ENCODE measurements around the gene PCDHGC3. TPM values are rescaled to one million over a fixed set of nuclear protein-coding genes. Genes with fewer than 3 reads are reported as not detected.

The PCDHGC3 gene
- total RNA-seq, 1 donor = 59.4 TPM

- H2AFZ ChIP-seq (ENCODE audit: low read length) = no peak overlapping the region
- no peaks in the 10 kb centered on the region for H3K9me3 ChIP-seq (ENCODE audit: low read depth, low read length)
- no peak for TF ChIP-seq CTCF (IDR thresholded peaks at IDR 0.05; ENCODE audit: extremely low read depth, low read depth, low read length)
Observed at GRCh38 chr5:141504216-141504615, 28.4 kb downstream of the PCDHGC3 start.

GRCh38 chr5:141506381-141507155, 30.8 kb downstream of the PCDHGC3 start:
- TF ChIP-seq CTCF (IDR thresholded peaks at IDR 0.05; ENCODE audit: extremely low read depth, low read depth, low read length) = no peak
- Histone ChIP-seq H3K9me3 (ENCODE audit: low read depth, low read length) (no peaks in the 10 kb centered on the region), H3K4me3 (ENCODE audit: insufficient read depth, low read length) (no peak overlapping the region), H2AFZ (ENCODE audit: low read length) (no peak overlapping the region), H3K4me2 (ENCODE audit: insufficient read depth, low read length) (no peak overlapping the region), H3K36me3 (ENCODE audit: insufficient read depth, low read length) (peaks cover 35% of the 10 kb centered on the region), H3K4me1 (ENCODE audit: insufficient read depth, low read length) (peaks cover 29% of the 10 kb centered on the region), H3K27ac (ENCODE audit: low read depth, low read length) (peak overlapping the region; percentile 87), H4K20me1 (ENCODE audit: insufficient read depth, low read length) (no peaks in the 10 kb centered on the region), H3K27me3 (ENCODE audit: insufficient read depth, low read length) (no peaks in the 10 kb centered on the region), H3K79me2 (ENCODE audit: insufficient read depth, low read length) (peaks cover 18% of the 10 kb centered on the region)
- DNase-seq (ENCODE audit: insufficient read length, low spot score, missing footprints) = no peak

More at GRCh38 chr5:141504216-141504615, 28.4 kb downstream of the PCDHGC3 start:
- H3K4me3 ChIP-seq (ENCODE audit: insufficient read depth, low read length) = no peak overlapping the region
- H3K4me2 ChIP-seq (ENCODE audit: insufficient read depth, low read length) = no peak overlapping the region
- peaks cover 23% of the 10 kb centered on the region for H3K36me3 ChIP-seq (ENCODE audit: insufficient read depth, low read length)
- H4K20me1 ChIP-seq (ENCODE audit: insufficient read depth, low read length) = no peaks in the 10 kb centered on the region
- H3K79me2 ChIP-seq (ENCODE audit: insufficient read depth, low read length) = peaks cover 13% of the 10 kb centered on the region
- DNase-seq (ENCODE audit: insufficient read length, low spot score, missing footprints) = no peak
- H3K27ac ChIP-seq (ENCODE audit: low read depth, low read length) = no peak overlapping the region
- no peaks in the 10 kb centered on the region for H3K27me3 ChIP-seq (ENCODE audit: insufficient read depth, low read length)
- peaks cover 21% of the 10 kb centered on the region for H3K4me1 ChIP-seq (ENCODE audit: insufficient read depth, low read length)

- peak overlapping the region; percentile 62 for H3K4me3 ChIP-seq (ENCODE audit: insufficient read depth, low read length)
- peaks cover 15% of the 10 kb centered on the region for H3K79me2 ChIP-seq (ENCODE audit: insufficient read depth, low read length)
- peaks cover 38% of the 10 kb centered on the region for H3K4me1 ChIP-seq (ENCODE audit: insufficient read depth, low read length)
- H3K27me3 ChIP-seq (ENCODE audit: insufficient read depth, low read length) = no peaks in the 10 kb centered on the region
- no peaks in the 10 kb centered on the region for H3K9me3 ChIP-seq (ENCODE audit: low read depth, low read length)
- H4K20me1 ChIP-seq (ENCODE audit: insufficient read depth, low read length) = no peaks in the 10 kb centered on the region
- DNase-seq (ENCODE audit: insufficient read length, low spot score, missing footprints) = peak; percentile 96
- TF ChIP-seq CTCF (IDR thresholded peaks at IDR 0.05; ENCODE audit: extremely low read depth, low read depth, low read length) = no peak
- H3K27ac ChIP-seq (ENCODE audit: low read depth, low read length) = peak overlapping the region; percentile 87
- peak overlapping the region; percentile 85 for H3K4me2 ChIP-seq (ENCODE audit: insufficient read depth, low read length)
- no peak overlapping the region for H2AFZ ChIP-seq (ENCODE audit: low read length)
- peaks cover 36% of the 10 kb centered on the region for H3K36me3 ChIP-seq (ENCODE audit: insufficient read depth, low read length)
Observed at GRCh38 chr5:141507387-141508091, 31.8 kb downstream of the PCDHGC3 start.

GRCh38 chr5:141508440-141508797, 32.7 kb downstream of the PCDHGC3 start:
- peaks cover 36% of the 10 kb centered on the region for H3K36me3 ChIP-seq (ENCODE audit: insufficient read depth, low read length)
- H3K27ac ChIP-seq (ENCODE audit: low read depth, low read length) = peak overlapping the region; percentile 87
- H3K27me3 ChIP-seq (ENCODE audit: insufficient read depth, low read length) = no peaks in the 10 kb centered on the region
- DNase-seq (ENCODE audit: insufficient read length, low spot score, missing footprints) = peak; percentile 68
- peak overlapping the region; percentile 62 for H3K4me3 ChIP-seq (ENCODE audit: insufficient read depth, low read length)
- no peaks in the 10 kb centered on the region for H4K20me1 ChIP-seq (ENCODE audit: insufficient read depth, low read length)
- peaks cover 15% of the 10 kb centered on the region for H3K79me2 ChIP-seq (ENCODE audit: insufficient read depth, low read length)
- H2AFZ ChIP-seq (ENCODE audit: low read length) = no peak overlapping the region
- no peak for TF ChIP-seq CTCF (IDR thresholded peaks at IDR 0.05; ENCODE audit: extremely low read depth, low read depth, low read length)
- H3K9me3 ChIP-seq (ENCODE audit: low read depth, low read length) = no peaks in the 10 kb centered on the region
- peaks cover 46% of the 10 kb centered on the region for H3K4me1 ChIP-seq (ENCODE audit: insufficient read depth, low read length)
- H3K4me2 ChIP-seq (ENCODE audit: insufficient read depth, low read length) = peak overlapping the region; percentile 85

Measured in osteoblast (primary cell).